DND-41 (cell line): ENCODE measurements around the gene BRD3.

Source experiments
- EZH2 ChIP-seq: IDR thresholded peaks from 3 replicates; pipeline ENCODE4 v1.6.1; 2012; ENCODE audit warnings: borderline replicate concordance, low read depth, mild to moderate bottlenecking, moderate library complexity, low read length, inconsistent platforms; ENCODE audit not compliant: severe bottlenecking
- TF ChIP-seq, protein P1 (sequence below): IDR thresholded peaks from 2 replicates; pipeline ENCODE4 v1.5.1; 2012; ENCODE audit warnings: borderline replicate concordance, low read length, moderate library complexity, mild to moderate bottlenecking; ENCODE audit not compliant: poor library complexity, severe bottlenecking; ENCODE audit errors: extremely low read depth

- TF ChIP-seq, protein P1, sequence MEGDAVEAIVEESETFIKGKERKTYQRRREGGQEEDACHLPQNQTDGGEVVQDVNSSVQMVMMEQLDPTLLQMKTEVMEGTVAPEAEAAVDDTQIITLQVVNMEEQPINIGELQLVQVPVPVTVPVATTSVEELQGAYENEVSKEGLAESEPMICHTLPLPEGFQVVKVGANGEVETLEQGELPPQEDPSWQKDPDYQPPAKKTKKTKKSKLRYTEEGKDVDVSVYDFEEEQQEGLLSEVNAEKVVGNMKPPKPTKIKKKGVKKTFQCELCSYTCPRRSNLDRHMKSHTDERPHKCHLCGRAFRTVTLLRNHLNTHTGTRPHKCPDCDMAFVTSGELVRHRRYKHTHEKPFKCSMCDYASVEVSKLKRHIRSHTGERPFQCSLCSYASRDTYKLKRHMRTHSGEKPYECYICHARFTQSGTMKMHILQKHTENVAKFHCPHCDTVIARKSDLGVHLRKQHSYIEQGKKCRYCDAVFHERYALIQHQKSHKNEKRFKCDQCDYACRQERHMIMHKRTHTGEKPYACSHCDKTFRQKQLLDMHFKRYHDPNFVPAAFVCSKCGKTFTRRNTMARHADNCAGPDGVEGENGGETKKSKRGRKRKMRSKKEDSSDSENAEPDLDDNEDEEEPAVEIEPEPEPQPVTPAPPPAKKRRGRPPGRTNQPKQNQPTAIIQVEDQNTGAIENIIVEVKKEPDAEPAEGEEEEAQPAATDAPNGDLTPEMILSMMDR = no peak
- no peak for TF ChIP-seq EZH2
Observed at GRCh38 chr9:134036130-134036529, 31.7 kb downstream of the BRD3 start.
